Right lobe of liver (tissue), 4 donors: ENCODE data around the gene DUSP14.

Experiments used
- CTCF ChIP-seq, 4 donors: fragments of 200-600 bp in 3 of 4; fragments of 450-650 bp in 1 of 4; IDR thresholded peaks; one replicate each; pipeline versions ENCODE4 v1.5.1 to v1.8.0; 2016 to 2022; ENCODE audit warnings: antibody characterized with exemption in 4 of 4, mild to moderate bottlenecking in 2 of 4
- POLR2A ChIP-seq: fragments of 450-650 bp; IDR thresholded peaks from one replicate; pipeline ENCODE4 v1.6.1; 2017; ENCODE audit warnings: antibody characterized with exemption, mild to moderate bottlenecking
- donor health status: DM: no; HTN: no; CAD: no.
- donor health status: DM: no; HTN: no; CAD: no.
- donor health status: DM: no; HTN: yes; CAD: no.

DNA sequence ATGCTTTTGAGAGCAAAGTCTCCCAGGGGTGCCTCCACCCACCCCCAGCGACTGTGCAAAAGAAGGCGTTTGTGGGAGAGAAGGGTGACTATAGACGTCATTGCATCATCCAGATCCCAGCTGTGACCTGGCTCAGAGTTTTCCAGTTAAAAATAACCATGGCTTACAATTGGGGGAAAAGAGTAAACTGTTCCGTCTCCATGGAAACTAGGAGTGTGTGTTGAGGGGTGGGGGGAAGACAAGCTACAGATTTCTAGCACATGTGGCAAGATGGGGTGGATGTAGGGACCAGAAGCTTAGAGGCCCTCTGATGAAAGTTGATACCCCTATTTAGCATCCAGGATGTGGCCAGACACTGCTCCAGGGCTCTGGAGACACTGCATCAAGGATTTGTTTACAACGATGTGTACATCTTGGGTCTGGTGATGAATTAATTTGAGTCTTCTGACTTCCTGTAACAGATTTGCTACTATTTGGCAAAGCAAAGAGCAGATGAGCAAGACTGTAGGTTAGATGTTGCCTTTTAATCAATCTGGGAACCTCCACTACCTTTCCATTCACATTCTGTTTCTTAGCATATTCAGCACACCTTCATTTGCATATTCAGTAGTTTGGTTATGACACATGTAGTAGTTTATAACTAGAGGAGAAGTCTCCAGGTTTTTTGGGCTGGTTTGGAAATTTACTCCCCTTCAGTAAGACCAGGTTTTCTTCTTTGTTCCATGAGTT lies 6.2 kb upstream of the DUSP14 start:
- TF ChIP-seq CTCF (IDR thresholded peaks at IDR 0.05): no peak
- no peak for TF ChIP-seq POLR2A
